Activated naive CD4-positive, alpha-beta T cell treated with anti-CD3 and anti-CD28 coated beads, Interleukin-2, amount 50 U/mL, for 16 hours (primary cell): ENCODE results near the gene STPG1.

ENCODE experiments used
- DNase-seq: peaks from one replicate; pipeline ENCODE4 v3.0.0-alpha.2; 2020

Gene STPG1

GRCh38 chr1:24392982-24393650 lies 20.5 kb downstream of the STPG1 start:
- no peak for DNase-seq

- DNase-seq, result no peak
Observed at GRCh38 chr1:24392604-24392946, 21.0 kb downstream of the STPG1 start.

GRCh38 chr1:24391882-24392603 lies 21.5 kb downstream of the STPG1 start:
- DNase-seq, result peak; percentile 62

GRCh38 chr1:24390924-24391782 lies 22.4 kb downstream of the STPG1 start:
- peak; percentile 66 for DNase-seq

GRCh38 chr1:24389231-24389678 lies 24.3 kb downstream of the STPG1 start:
- DNase-seq, result no peak

GRCh38 chr1:24388331-24388885 lies 25.2 kb downstream of the STPG1 start:
- no peak for DNase-seq

GRCh38 chr1:24387636-24388175 lies 25.9 kb downstream of the STPG1 start:
- no peak for DNase-seq

- no peak for DNase-seq
Observed at GRCh38 chr1:24386931-24387330, 26.7 kb downstream of the STPG1 start.

- DNase-seq, result no peak
Observed at GRCh38 chr1:24386241-24386640, 27.3 kb downstream of the STPG1 start.

GRCh38 chr1:24385160-24385940 lies 28.2 kb downstream of the STPG1 start:
- DNase-seq, result peak; percentile 42

- peak; percentile 36 for DNase-seq
Observed at GRCh38 chr1:24384251-24385090, 29.1 kb downstream of the STPG1 start.

- DNase-seq, result no peak
Observed at GRCh38 chr1:24383381-24383940, 30.1 kb downstream of the STPG1 start.

GRCh38 chr1:24382165-24382577 lies 31.4 kb downstream of the STPG1 start:
- DNase-seq, result no peak

GRCh38 chr1:24381256-24381655 lies 32.3 kb downstream of the STPG1 start:
- no peak for DNase-seq

GRCh38 chr1:24380508-24380907 lies 33.1 kb downstream of the STPG1 start:
- no peak for DNase-seq

- DNase-seq, result no peak
Observed at GRCh38 chr1:24379733-24380315, 33.8 kb downstream of the STPG1 start.

GRCh38 chr1:24374891-24375786 lies 38.4 kb downstream of the STPG1 start:
- DNase-seq, result no peak

- no peak for DNase-seq
Observed at GRCh38 chr1:24373710-24374109, 39.9 kb downstream of the STPG1 start.

- no peak for DNase-seq
Observed at GRCh38 chr1:24373044-24373443, 40.5 kb downstream of the STPG1 start.
